Lung (tissue), 12 donors: ENCODE measurements around the gene COL13A1. TPM values are rescaled to one million over a fixed set of nuclear protein-coding genes. Genes with fewer than 3 reads are reported as not detected.

Experiments
- ATAC-seq: fragments of 200-7000 bp; cut with Tn5 transposase; one replicate; pipeline ENCODE4 v1.9.1; 2020; ENCODE audit warnings: moderate number of reproducible peaks; ENCODE audit not compliant: insufficient read depth, low FRiP score
- DNase-seq, 3 donors: peaks; one replicate each; pipeline ENCODE4 v3.0.0-alpha.2; 2013 to 2017
- H3K27ac ChIP-seq, 2 donors: one replicate each; pipeline ENCODE4 v1.5.1; 2013; ENCODE audit warnings: mild to moderate bottlenecking in 2 of 2, moderate library complexity in 2 of 2, control low read depth in 1 of 2, inconsistent platforms in 1 of 2, low read depth in 1 of 2, low read length in 1 of 2
- H3K27me3 ChIP-seq, 3 donors: one replicate each; pipeline ENCODE4 v1.5.1; 2013; ENCODE audit warnings: low read length in 2 of 3; ENCODE audit not compliant: control insufficient read depth in 3 of 3, insufficient read depth in 3 of 3
- H3K36me3 ChIP-seq, 4 donors: one replicate each; pipeline ENCODE4 v1.5.1; 2013; ENCODE audit warnings: low read length in 4 of 4, mild to moderate bottlenecking in 1 of 4, moderate library complexity in 1 of 4; ENCODE audit not compliant: control insufficient read depth in 4 of 4, insufficient read depth in 4 of 4
- H3K4me1 ChIP-seq, 5 donors: one replicate each; pipeline ENCODE4 v1.5.1; 2013; ENCODE audit warnings: low read length in 5 of 5, mild to moderate bottlenecking in 2 of 5, moderate library complexity in 1 of 5; ENCODE audit not compliant: control insufficient read depth in 5 of 5, insufficient read depth in 5 of 5
- H3K4me3 ChIP-seq: one replicate; pipeline ENCODE4 v1.5.1; 2013; ENCODE audit warnings: mild to moderate bottlenecking, control low read depth, moderate library complexity
- H3K9ac ChIP-seq, 2 donors: one replicate each; pipeline ENCODE4 v1.5.1; 2013; ENCODE audit warnings: low read length in 2 of 2, control low read depth in 1 of 2; ENCODE audit not compliant: insufficient read depth in 1 of 2
- H3K9me3 ChIP-seq, 4 donors: one replicate each; pipeline ENCODE4 v1.5.1; 2013; ENCODE audit warnings: low read length in 3 of 4, mild to moderate bottlenecking in 1 of 4, moderate library complexity in 1 of 4; ENCODE audit not compliant: control insufficient read depth in 4 of 4, insufficient read depth in 3 of 4
- WGBS, 2 donors: extraction: QIAGEN DNeasy Blood & Tissue Kit; methylation state at CpG; one replicate each; pipeline ENCODE4 v1.1.7; 2013; 5-methylcytosine and 5-hydroxymethylcytosine counted together
- polyA plus RNA-seq, 2 donors: library from polyadenylated mRNA; stranded (reverse); fragments of 200-250 nt; gene quantifications; one replicate each; pipeline ENCODE4 v1.2.1, GENCODE V29; 2013
- total RNA-seq, 2 donors: library from RNA; depleted of rRNA in 1 of 2; stranded (reverse); fragments of >200 nt in 1 of 2; gene quantifications; one replicate each; pipeline ENCODE4 v1.2.1, GENCODE V29; 2014 to 2021
- TF ChIP-seq, protein P1 (sequence below): IDR thresholded peaks from 2 replicates; pipeline ENCODE4 v1.5.1; 2012; ENCODE audit warnings: mild to moderate bottlenecking; ENCODE audit errors: control extremely low read depth, extremely low read depth
- donor health status: control.
- donor health status: control.
- donor health status: Bipolar disorder and iron deficiency.
- donor health status: healthy.
- donor health status: DM: yes; HTN: yes; CAD: no.

COL13A1 gene
- total and polyA plus RNA-seq, 4 donors, result 2.7 to 42.1 (median 5.6) TPM

DNA sequence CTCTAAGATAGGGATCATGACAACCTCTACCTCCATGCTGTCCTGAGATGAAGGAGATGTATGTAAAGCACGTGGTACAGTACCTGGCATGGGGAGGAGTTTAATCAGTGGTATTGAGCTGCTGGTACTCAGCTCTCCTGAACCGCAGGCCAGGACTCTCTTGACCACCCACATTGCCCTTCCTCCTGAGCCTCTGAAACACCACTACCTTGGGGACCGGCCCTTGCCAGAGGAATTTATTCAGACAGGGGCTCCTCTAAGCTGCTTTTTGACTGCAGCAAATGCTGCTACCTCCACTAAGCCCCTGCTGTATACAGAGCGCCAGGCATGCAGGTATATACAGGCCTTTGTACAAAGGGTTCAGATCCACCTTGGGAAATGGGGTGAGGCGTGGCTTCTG, 36.7 kb downstream of the COL13A1 start:
- WGBS, 2 donors, result 91 to 92% methylated on average over 5 of the region's 5 CpGs
- DNase-seq, result no peak
- ATAC-seq, result no peak
- peaks cover 0 to 40% (median 0%) of the 10 kb centered on the region in 5 donors for H3K4me1 ChIP-seq
- H3K9ac ChIP-seq, result no peak overlapping the region
- H3K27me3 ChIP-seq, result no peaks in the 10 kb centered on the region
- H3K27ac ChIP-seq, result no peak overlapping the region
- H3K36me3 ChIP-seq, result no peaks in the 10 kb centered on the region
- no peak overlapping the region for H3K4me3 ChIP-seq
- TF ChIP-seq, protein P1, sequence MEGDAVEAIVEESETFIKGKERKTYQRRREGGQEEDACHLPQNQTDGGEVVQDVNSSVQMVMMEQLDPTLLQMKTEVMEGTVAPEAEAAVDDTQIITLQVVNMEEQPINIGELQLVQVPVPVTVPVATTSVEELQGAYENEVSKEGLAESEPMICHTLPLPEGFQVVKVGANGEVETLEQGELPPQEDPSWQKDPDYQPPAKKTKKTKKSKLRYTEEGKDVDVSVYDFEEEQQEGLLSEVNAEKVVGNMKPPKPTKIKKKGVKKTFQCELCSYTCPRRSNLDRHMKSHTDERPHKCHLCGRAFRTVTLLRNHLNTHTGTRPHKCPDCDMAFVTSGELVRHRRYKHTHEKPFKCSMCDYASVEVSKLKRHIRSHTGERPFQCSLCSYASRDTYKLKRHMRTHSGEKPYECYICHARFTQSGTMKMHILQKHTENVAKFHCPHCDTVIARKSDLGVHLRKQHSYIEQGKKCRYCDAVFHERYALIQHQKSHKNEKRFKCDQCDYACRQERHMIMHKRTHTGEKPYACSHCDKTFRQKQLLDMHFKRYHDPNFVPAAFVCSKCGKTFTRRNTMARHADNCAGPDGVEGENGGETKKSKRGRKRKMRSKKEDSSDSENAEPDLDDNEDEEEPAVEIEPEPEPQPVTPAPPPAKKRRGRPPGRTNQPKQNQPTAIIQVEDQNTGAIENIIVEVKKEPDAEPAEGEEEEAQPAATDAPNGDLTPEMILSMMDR, result no peak
- peaks cover 0 to 5% (median 0%) of the 10 kb centered on the region in 4 donors for H3K9me3 ChIP-seq

DNA sequence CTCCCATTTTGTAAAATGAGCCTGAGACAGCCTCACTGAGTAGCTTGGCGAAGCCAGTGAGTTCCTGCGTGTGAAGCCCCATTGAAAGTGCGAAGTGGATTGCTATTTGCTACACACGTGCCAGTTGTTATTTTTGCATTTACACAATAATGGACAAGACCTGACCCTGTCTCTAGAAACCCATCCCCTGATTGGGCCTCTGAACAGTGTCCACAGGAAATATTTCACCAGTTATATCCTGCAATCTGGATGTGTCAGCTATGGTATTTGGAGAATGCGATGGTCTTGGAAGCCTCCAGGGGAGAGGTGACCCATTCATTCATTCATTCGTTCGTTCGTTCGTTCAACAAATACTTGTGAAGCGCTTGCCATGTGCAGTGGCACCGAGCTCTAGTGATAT, 37.1 kb downstream of the COL13A1 start:
- Histone ChIP-seq H3K4me3 (no peak overlapping the region), H3K27me3 (no peaks in the 10 kb centered on the region), H3K9ac (no peak overlapping the region), H3K9me3 (peaks cover 0 to 5% (median 0%) of the 10 kb centered on the region in 4 donors), H3K27ac (no peak overlapping the region), H3K4me1 (peaks cover 0 to 40% (median 0%) of the 10 kb centered on the region in 5 donors), H3K36me3 (no peaks in the 10 kb centered on the region)
- ATAC-seq (no peak), DNase-seq (no peak)
- 78 to 85% methylated on average over 11 of the region's 11 CpGs for WGBS, 2 donors
- TF ChIP-seq, protein P1, result no peak

DNA sequence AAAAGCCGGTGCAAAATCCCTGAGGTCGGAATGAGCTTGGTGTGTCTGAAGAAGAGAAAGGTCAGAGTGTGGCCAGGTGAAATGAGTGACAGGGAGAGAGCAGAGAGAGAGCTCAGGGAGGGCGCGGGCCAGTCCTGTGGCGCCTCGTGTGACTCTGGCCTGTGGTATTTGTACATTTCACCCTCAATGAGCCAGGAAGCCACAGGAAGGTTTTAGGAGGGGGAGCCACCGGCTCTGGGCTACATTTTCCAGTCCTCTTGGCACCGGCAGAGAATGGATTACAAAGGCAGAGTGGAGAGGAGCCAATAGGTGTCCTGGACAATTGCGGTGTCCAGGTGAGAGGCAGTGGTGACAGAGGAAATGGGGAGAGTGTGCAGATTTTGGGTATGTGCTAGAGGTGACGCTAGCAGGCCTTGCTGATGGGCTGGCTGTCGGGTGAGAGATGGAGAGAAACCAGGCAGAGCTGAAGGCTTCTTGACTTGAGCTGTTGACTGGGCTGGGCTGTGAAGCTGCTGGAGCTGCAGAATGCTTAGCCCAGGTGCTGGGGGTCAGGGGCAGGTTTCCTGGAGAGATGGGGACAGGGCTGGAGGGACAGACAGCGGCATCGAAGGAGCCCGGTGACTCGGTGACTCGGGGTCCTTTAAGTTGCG, 38.1 kb downstream of the COL13A1 start:
- DNase-seq (no peak), ATAC-seq (no peak)
- Histone ChIP-seq H3K36me3 (no peaks in the 10 kb centered on the region), H3K4me1 (peaks cover 0 to 48% (median 0%) of the 10 kb centered on the region in 5 donors), H3K27ac (no peak overlapping the region), H3K9me3 (peaks cover 0 to 5% (median 0%) of the 10 kb centered on the region in 4 donors), H3K9ac (no peak overlapping the region), H3K4me3 (no peak overlapping the region), H3K27me3 (no peaks in the 10 kb centered on the region)
- 77 to 84% methylated on average over 17 of the region's 17 CpGs for WGBS, 2 donors
- TF ChIP-seq, protein P1, result no peak
